ENCODE results near the gene HOXC4.
"Not testable (repeated sequence)": the region's sequence is repeated elsewhere in the genome, so short reads cannot be mapped to it uniquely, and the experiment has no call there.

HOXC4 gene

DNA sequence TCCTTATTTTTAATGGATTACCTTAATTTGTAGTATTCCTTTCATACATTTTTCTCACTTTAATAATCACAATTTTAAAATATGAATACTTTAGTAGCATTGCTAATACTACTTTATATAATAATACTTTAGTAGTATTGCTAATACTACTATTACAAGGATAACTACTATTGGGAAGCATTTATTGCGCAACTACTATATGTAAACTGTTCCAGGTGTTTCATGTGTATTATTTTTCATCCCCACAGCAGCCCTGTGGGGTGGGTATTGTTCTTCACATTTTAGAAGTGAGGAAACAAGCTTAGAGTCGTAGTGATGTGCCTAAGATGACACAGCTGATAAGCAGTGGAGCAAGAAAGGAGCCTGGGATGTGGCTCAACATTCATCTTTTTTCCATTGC is 45.0 kb downstream of the HOXC4 start:
- DNase-seq: not testable (repeated sequence)

DNA sequence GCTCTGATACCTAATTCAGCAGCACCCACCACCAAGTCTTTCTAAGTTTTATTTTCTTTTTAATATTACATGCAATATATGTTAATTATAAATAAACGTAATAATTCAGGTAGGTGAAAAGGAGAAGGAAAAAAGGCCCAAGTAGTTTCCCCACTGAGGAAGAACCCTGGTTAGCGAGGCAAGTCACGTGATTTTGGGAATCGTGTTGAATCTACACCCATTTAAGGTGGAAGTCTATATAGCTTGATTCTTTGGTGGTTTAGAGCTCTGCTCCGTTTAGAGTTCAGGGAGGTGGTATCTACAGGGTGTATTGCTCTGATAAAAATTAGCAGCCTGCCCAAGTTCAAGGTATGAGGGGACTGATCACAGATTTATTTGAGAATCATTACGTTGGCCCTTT is 47.0 kb downstream of the HOXC4 start:
- not testable (repeated sequence) for DNase-seq

DNA sequence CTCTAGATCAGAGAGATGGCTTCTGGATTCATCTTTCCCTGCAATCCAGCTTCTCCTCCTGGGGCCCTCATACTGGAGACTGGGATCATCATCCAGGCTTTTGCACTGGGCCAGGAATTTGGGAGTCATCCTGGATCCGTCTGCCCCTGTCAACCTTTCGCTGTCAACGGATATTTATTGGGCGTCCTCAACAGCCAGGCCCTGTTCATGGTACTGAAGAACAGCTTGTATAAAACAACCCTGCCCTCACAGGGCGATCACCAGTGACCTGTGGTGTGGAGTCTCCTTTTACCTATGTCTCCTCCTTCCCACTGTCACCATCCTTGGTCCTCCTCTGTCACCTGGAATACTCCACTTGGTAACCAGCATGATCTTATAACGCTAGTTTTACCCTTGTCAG is 48.6 kb downstream of the HOXC4 start:
- DNase-seq: not testable (repeated sequence)

DNA sequence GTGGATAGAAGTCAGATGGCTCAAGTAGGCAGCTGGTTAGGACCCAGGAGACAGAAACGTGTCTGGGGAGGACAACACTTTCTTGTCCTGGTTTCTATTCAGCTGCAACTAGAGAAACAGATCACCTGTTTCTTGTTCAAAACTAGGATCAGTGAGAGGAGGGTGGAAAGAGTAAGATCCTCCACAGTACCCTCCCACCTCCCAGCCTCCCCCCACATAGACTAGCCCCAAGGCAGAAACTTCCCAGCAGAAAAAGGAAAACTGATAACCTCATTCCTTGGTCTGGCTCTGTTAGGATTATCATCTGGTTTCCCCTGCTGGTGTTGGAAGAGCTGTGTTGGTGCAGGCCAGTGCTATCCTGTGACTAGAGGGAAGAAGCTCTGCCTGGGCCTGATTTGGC is 50.2 kb downstream of the HOXC4 start:
- not testable (repeated sequence) for DNase-seq
